Brain microvascular endothelial cell (primary cell): Measurements from ENCODE around the gene SHC3.

Experiments
- DNase-seq: peaks from one replicate; pipeline ENCODE4 v3.0.0-alpha.2; 2020
- H3K27ac ChIP-seq: fragments of 250-450 bp; sonication (Bioruptor Pico); 2 replicates; pipeline ENCODE4 v1.5.1; 2020; ENCODE audit warnings: mild to moderate bottlenecking, moderate library complexity
- H3K27me3 ChIP-seq: fragments of 250-450 bp; sonication (Bioruptor Pico); replicated peaks from 2 replicates; pipeline ENCODE4 v1.5.1; 2020; ENCODE audit warnings: mild to moderate bottlenecking
- H3K36me3 ChIP-seq: fragments of 250-450 bp; sonication (Bioruptor Pico); replicated peaks from 2 replicates; pipeline ENCODE4 v1.5.1; 2020; ENCODE audit warnings: mild to moderate bottlenecking
- H3K4me3 ChIP-seq: 2 replicates; pipeline ENCODE4 v1.5.1; 2011; ENCODE audit warnings: low read depth, mild to moderate bottlenecking, control low read depth, low read length, moderate library complexity
- CTCF ChIP-seq: IDR thresholded peaks from 2 replicates; pipeline ENCODE4 v1.5.1; 2011; ENCODE audit warnings: low read depth, mild to moderate bottlenecking, moderate library complexity, low read length, control low read depth, inconsistent platforms; ENCODE audit errors: missing control alignments
- in situ Hi-C: cut with HindIII; loops from 2 replicates; pipeline ENCODE4 v1.10.0; 2017; ENCODE audit warnings: low sequenced_read_pairs, low pct_ligation_motif_present

Gene SHC3

GRCh38 chr9:88971131-88971960 lies 207.3 kb downstream of the SHC3 start:
- in situ Hi-C loops: no loop called here

GRCh38 chr9:88969646-88970373 lies 208.8 kb downstream of the SHC3 start:
- no peaks in the 10 kb centered on the region for H3K27me3 ChIP-seq
- DNase-seq: no peak
- no peaks in the 10 kb centered on the region for H3K36me3 ChIP-seq
- in situ Hi-C loops: no loop called here
- no peak overlapping the region for H3K27ac ChIP-seq
- no peak overlapping the region for H3K4me3 ChIP-seq
- TF ChIP-seq CTCF: no peak

More at GRCh38 chr9:88971131-88971960, 207.3 kb downstream of the SHC3 start:
- Histone ChIP-seq H3K27ac (no peak overlapping the region), H3K4me3 (no peak overlapping the region), H3K27me3 (no peaks in the 10 kb centered on the region), H3K36me3 (no peaks in the 10 kb centered on the region)
- no peak for TF ChIP-seq CTCF
- no peak for DNase-seq

GRCh38 chr9:88968799-88969198 lies 209.8 kb downstream of the SHC3 start:
- H3K4me3 ChIP-seq: no peak overlapping the region
- H3K36me3 ChIP-seq: no peaks in the 10 kb centered on the region
- DNase-seq: no peak
- in situ Hi-C loops: no loop called here
- TF ChIP-seq CTCF: no peak
- no peak overlapping the region for H3K27ac ChIP-seq
- H3K27me3 ChIP-seq: no peaks in the 10 kb centered on the region

GRCh38 chr9:88966894-88967676 lies 211.5 kb downstream of the SHC3 start:
- no peak for TF ChIP-seq CTCF
- DNase-seq: no peak
- in situ Hi-C loops: no loop called here
- Histone ChIP-seq H3K4me3 (no peak overlapping the region), H3K27me3 (no peaks in the 10 kb centered on the region), H3K36me3 (no peaks in the 10 kb centered on the region), H3K27ac (no peak overlapping the region)

- H3K27me3 ChIP-seq: no peaks in the 10 kb centered on the region
- in situ Hi-C loops: no loop called here
- DNase-seq: no peak
- H3K4me3 ChIP-seq: no peak overlapping the region
- H3K36me3 ChIP-seq: no peaks in the 10 kb centered on the region
- H3K27ac ChIP-seq: no peak overlapping the region
- no peak for TF ChIP-seq CTCF
These were observed 213.1 kb downstream of the SHC3 start for GRCh38 chr9:88965473-88965872.
